Measurements from ENCODE around the gene ARPC2.

ARPC2 gene

DNA sequence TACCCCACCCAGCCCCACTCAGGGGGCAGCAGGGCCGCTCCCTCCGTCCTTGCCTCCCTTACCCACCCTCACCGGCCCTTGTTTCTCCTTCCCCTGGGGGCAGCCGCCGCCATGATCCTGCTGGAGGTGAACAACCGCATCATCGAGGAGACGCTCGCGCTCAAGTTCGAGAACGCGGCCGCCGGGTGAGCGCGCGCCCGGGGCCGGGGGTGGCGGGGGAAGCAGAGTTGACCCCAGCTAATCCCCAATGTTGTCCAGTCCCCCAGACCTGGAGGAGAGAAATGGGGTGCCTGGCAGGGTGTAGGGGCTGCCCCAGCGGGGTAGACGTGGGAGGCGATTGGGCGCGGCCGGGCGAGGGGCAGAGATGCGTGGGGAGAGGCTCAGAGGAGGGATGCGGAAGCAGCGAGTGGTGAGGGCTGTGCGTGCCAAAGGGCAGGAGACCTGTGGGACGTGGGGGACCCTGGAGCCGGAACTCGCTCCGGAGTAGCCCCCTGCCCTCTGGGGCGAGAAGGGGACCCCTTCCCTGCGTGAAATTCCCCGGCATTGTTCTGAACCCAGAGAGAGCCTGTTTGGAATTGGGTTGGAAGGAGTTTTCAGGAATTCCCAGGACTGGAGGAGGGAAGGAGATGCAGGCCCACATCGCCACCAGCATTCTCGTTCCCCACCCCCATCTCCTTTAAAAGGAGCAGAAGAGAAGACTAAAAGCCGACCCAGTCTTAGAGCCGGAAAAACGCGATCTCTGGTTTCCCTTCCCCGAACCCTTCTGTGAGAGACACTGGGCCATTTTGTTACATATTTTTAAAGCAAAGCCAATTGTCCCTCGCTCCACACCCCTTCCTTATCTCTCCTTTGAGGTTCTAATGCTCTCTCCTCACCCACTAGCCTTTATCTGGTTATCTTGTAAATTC is 625 bp downstream of the ARPC2 start:
- DNase-seq (ENCODE audit: low spot score): peak; percentile 18

DNA sequence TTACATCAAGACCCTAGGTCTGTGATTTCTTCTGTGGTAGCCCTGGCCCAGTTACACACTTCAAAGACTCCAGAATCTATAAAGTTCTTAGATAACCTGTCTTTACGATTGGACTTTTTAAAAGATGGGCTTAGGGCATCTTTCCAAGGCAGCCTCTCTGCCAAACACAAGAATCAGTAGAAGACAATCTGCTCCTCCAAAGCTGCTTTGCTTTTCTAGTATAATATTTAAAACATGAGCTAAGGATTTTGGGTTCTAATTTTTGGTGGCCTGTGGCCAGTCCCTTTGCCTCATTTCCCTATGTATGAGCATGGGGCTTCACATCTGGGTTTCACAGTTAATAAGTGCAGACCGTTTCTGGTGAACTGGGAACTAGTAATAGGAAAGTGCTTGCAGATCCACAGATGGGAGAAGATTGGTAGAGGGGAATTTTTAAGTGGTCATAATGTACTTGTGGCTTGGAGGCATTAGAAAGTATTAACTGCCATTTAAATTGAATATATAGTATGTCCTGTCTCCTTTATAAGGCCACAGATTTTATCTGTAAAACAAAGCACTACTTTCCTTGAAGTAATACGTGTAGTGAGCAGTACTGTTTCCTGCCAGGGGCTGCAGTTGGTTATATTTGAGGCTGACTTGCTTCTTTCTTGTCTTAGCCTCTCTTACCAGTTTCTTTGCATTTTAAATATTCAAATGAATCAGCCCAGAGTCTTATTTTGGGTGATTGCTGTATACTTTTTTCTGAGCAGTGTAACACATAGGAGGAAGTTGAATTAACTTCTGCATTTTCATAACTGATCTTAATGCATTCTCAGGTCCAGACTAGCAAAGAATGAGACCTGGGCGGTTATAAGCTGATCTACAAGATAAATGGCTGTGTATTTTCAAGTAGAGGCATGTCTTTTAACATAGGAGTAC is 1.5 kb downstream of the ARPC2 start:
- DNase-seq (ENCODE audit: low spot score): no peak

GRCh38 chr2:218219934-218220333 is 2.9 kb downstream of the ARPC2 start:
- DNase-seq (ENCODE audit: low spot score): no peak

DNA sequence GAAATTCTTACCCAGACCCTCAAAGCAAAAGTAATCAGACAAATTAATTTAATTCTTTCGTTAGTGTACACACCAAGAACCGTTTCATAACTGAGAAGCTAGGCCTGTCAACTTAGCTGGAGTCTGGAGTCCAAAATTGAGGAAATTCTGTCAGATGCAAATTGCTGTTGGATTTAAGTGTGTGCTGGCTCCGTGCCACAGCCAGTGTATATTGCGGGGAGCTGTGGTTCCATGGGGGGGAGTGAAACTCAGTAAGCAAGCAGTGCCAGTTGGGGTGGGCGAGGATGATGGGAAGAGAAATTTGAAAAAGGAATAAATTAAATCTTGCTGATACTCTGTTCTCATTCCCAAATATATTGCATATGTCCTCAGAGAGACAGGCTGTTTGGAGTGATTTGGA is 4.0 kb downstream of the ARPC2 start:
- no peak for DNase-seq (ENCODE audit: low spot score)

DNA sequence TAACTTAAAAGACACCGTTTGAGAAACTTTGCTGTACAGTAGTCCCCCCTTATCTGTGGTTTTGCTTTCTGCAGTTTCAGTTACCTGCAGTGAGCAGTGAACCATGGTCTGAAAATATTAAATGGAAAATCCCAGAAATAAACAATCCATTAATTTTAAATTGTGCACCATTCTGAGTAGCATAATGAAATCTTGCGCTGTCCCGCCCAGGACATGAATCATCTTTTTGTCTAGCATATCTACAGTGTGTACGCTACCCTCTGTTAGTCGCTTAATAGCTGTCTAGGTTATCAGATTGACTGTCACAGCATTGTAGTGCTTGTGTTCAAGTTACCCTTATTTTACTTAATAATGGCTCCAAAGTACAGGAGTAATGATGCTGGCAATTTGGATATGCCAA is 6.1 kb downstream of the ARPC2 start:
- no peak for DNase-seq (ENCODE audit: low spot score)

GRCh38 chr2:218224186-218224585 is 7.2 kb downstream of the ARPC2 start:
- DNase-seq (ENCODE audit: low spot score): no peak

DNA sequence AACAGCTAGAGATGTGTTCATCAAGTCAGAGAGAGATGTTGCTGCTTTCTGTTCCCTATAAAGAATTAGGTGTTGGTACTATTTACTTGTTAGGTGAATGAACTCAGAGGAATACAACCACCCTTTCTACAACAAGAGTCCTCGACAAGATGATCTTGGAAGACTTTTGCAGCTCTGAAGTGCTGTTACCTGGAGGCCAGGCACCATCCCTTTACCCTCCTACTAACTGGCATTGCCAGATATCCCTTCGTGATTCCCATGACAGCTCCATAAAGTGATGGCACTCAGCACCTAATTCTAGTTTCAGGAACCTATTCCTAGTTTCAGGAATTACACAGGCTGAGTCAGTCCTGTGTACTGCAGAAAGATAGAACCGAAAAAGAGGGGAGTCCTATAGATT is 9.9 kb downstream of the ARPC2 start:
- no peak for DNase-seq (ENCODE audit: low spot score)

DNA sequence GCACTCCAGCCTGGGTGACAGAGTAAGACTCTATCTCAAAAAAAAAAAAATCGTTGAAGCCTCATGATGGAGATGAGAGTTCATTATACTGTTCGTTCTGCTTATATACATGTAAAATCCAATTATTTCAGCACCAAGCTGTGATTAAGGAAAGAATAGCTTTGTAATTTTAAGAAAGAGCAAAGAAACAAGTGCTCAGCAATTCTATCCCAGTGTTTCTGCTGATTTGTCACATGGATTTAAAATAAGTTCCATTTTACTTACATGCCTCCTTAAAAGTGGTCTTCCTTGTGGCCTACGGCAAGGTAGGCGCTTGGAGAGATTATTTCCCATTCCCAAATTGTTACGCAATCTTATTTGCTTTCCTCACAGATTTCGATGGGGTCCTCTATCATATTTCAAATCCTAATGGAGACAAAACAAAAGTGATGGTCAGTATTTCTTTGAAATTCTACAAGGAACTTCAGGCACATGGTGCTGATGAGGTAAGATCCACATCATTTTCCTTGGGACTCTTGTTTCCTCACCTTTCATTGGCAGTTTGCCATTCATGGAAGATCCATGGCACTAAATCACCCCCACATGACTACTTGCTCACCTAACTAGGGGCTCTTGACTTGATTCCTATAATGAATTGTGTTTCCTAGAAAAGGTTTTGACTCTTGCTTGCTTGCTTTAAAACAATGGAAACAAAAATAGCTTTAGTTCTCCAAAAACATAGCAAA is 11.5 kb downstream of the ARPC2 start:
- DNase-seq (ENCODE audit: low spot score): no peak

GRCh38 chr2:218229239-218229638 is 12.2 kb downstream of the ARPC2 start:
- DNase-seq (ENCODE audit: low spot score): no peak

- no peak for DNase-seq (ENCODE audit: low spot score)
Observed at GRCh38 chr2:218229851-218230250, 12.9 kb downstream of the ARPC2 start.

- DNase-seq (ENCODE audit: low spot score): peak; percentile 54
Observed at GRCh38 chr2:218230882-218231281, 13.9 kb downstream of the ARPC2 start.

DNA sequence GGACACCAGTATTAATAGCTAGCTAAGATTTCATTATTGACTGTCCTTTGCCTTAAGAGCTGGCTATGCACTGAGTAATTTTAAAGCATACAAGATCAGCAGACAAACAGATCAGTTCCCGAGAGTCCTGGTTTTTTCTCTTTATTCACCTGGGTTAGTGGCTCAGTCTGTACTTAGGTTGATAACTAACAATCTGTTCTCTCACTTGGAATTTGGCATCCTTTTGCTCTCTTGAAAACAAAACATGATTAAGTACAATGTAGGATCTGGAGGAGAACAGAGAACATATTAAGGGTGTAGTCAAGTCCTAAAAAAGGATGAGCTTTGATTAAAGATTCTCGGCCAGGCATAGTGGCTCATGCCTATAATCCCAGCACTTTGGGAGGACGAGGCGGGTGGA is 16.6 kb downstream of the ARPC2 start:
- no peak for DNase-seq (ENCODE audit: low spot score)

- no peak for DNase-seq (ENCODE audit: low spot score)
Observed at GRCh38 chr2:218234521-218234920, 17.5 kb downstream of the ARPC2 start.

GRCh38 chr2:218235017-218235416 is 18.0 kb downstream of the ARPC2 start:
- DNase-seq (ENCODE audit: low spot score): no peak

DNA sequence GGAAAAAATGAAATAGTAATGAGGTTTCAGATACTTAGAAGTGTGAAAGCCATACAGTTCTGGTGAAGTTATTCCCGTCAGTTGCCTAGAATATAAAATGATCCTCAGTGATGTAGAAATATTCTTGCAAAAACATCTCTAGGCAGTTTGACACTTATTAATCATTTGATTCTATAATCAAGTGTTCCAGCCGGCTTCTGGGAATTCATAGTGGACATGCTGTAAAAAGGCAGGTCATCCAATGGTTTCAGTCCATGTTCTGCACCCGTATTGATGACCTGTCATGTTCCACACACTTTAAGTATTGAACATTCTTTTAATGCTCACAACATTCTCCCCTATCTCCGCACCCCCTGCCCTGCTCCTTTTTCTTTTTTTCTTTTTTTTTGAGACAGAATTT is 19.8 kb downstream of the ARPC2 start:
- DNase-seq (ENCODE audit: low spot score): no peak

- no peak for DNase-seq (ENCODE audit: low spot score)
Observed at GRCh38 chr2:218238887-218239286, 21.9 kb downstream of the ARPC2 start.

- DNase-seq (ENCODE audit: low spot score): no peak
Observed at GRCh38 chr2:218244204-218244603, 27.2 kb downstream of the ARPC2 start.

- no peak for DNase-seq (ENCODE audit: low spot score)
Observed at GRCh38 chr2:218244665-218245064, 27.7 kb downstream of the ARPC2 start.

DNA sequence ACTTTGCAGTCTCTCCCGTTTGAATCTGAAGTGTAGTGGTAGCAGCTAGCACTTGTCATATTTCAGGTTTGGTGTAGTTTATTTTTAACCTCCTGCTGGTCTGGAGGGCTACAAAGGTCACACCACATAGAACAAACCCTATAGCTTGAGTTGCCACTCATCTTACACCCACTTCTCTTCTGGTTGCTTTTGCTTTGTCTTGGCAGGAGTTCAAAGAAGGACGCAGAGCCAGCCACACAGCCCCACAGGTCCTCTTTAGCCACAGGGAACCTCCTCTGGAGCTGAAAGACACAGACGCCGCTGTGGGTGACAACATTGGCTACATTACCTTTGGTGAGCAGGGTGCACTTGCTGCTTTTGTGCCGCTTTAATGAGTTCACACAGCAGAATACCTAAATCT is 28.2 kb downstream of the ARPC2 start:
- no peak for DNase-seq (ENCODE audit: low spot score)

GRCh38 chr2:218249691-218250090 is 32.7 kb downstream of the ARPC2 start:
- DNase-seq (ENCODE audit: low spot score): no peak

- DNase-seq (ENCODE audit: low spot score): no peak
Observed at GRCh38 chr2:218252509-218253231, 35.7 kb downstream of the ARPC2 start.

DNA sequence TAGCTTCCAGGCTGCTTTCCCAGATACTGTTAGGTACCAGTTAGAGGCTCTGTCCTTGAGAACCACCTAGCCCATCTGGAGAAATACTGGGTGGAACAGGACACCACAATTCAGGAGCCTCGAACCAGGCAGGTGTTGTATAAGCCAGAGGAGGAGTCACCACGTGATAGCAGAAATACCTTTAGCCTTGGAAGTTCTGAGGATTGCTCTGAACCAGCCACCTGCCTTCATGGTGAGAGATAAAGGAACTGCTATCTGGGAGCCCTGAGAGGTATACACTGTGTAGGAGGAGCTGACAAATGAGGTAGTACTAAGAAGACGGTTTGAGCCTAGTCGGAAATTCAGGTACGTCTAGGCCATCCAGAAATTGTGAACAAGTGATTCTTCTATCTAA is 36.2 kb downstream of the ARPC2 start:
- DNase-seq (ENCODE audit: low spot score): no peak
